ENCODE results near the gene TPR.

- TF ChIP-seq, protein P1, sequence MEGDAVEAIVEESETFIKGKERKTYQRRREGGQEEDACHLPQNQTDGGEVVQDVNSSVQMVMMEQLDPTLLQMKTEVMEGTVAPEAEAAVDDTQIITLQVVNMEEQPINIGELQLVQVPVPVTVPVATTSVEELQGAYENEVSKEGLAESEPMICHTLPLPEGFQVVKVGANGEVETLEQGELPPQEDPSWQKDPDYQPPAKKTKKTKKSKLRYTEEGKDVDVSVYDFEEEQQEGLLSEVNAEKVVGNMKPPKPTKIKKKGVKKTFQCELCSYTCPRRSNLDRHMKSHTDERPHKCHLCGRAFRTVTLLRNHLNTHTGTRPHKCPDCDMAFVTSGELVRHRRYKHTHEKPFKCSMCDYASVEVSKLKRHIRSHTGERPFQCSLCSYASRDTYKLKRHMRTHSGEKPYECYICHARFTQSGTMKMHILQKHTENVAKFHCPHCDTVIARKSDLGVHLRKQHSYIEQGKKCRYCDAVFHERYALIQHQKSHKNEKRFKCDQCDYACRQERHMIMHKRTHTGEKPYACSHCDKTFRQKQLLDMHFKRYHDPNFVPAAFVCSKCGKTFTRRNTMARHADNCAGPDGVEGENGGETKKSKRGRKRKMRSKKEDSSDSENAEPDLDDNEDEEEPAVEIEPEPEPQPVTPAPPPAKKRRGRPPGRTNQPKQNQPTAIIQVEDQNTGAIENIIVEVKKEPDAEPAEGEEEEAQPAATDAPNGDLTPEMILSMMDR (IDR thresholded peaks at IDR 0.05), result no peak
- TF ChIP-seq POLR2A (IDR thresholded peaks at IDR 0.05), result no peak
Observed at GRCh38 chr1:186327331-186327730, 47.7 kb downstream of the TPR start.

Data from lower leg skin (tissue), 3 donors.